HCT116 (cell line): ENCODE results near the gene RMI1. TPM values are rescaled to one million over a fixed set of nuclear protein-coding genes. Genes with fewer than 3 reads are reported as not detected.

Experiments
- ATAC-seq: fragments of 200-7000 bp; cut with Tn5 transposase; 2 replicates; pipeline ENCODE4 v1.9.1; 2020; ENCODE audit warnings: mild to moderate bottlenecking, moderate library complexity
- BruUV-seq: library from RNA; stranded (reverse); fragments of 400-500 nt; replicated peaks from 2 replicates; lab custom pipeline; 2021; lab: Mats Ljungman, UMichigan
- CTCF ChIA-PET: fragments of 300-600 bp; sonication (Branson Sonifier 250); formaldehyde crosslinking; loops from one replicate; lab custom pipeline; 2021; ENCODE audit warnings: antibody characterized with exemption; lab: Charles Lee
- POLR2A ChIA-PET: fragments of 300-600, 350-600 bp; sonication (Branson Sonifier 250); formaldehyde crosslinking; loops from one replicate; lab custom pipeline; 2021; ENCODE audit warnings: antibody characterized with exemption; lab: Charles Lee
- RAD21 ChIA-PET, 2 experiments: fragments of 300-600 bp; sonication (Branson Sonifier 250); formaldehyde crosslinking; loops; one replicate each; lab custom pipeline; 2023; ENCODE audit warnings: low total read pairs in 2 of 2; ENCODE audit not compliant: uncharacterized antibody in 2 of 2, unreplicated experiment in 2 of 2, low non-redundant PET in 1 of 2; lab: Charles Lee
- DNase-seq: peaks from one replicate; pipeline ENCODE4 v3.0.0-alpha.2; 2010; ENCODE audit warnings: low read depth, low spot score
- H2AFZ ChIP-seq: fragments of 200-600 bp; shearing (Covaris generic), sonication (generic); 2 replicates; pipeline ENCODE4 v1.6.1; 2017; ENCODE audit warnings: low read depth, mixed run types, mixed read lengths, antibody characterized with exemption, low read length; ENCODE audit not compliant: poor library complexity, severe bottlenecking
- H3K27ac ChIP-seq: 2 replicates; pipeline ENCODE4 v1.5.1; 2012; ENCODE audit warnings: low read depth, low read length
- H3K27me3 ChIP-seq: fragments of 200-600 bp; sonication (generic); 2 replicates; pipeline ENCODE4 v1.6.1; 2016; ENCODE audit warnings: mixed run types, low read length, mixed read lengths; ENCODE audit not compliant: insufficient read depth
- H3K36me3 ChIP-seq, 2 experiments: fragments of 200-500 bp in 1 of 2; fragments of 200-600 bp in 1 of 2; sonication (Bioruptor generic) in 1 of 2; sonication (generic) in 1 of 2; 2 replicates each; pipeline versions ENCODE4 v1.5.1 to v1.6.1; 2014 to 2016; ENCODE audit warnings: low read length in 2 of 2, inconsistent platforms in 1 of 2, mixed read lengths in 1 of 2, mixed run types in 1 of 2; ENCODE audit not compliant: insufficient read depth in 2 of 2, control insufficient read depth in 1 of 2
- H3K4me1 ChIP-seq, 2 experiments: fragments of 200-600 bp in 1 of 2; sonication (generic) in 1 of 2; 2 replicates each; pipeline versions ENCODE4 v1.5.1 to v1.6.1; 2012 to 2017; ENCODE audit warnings: low read length in 2 of 2, inconsistent platforms in 1 of 2, mild to moderate bottlenecking in 1 of 2, mixed read lengths in 1 of 2, mixed run types in 1 of 2, moderate library complexity in 1 of 2; ENCODE audit not compliant: insufficient read depth in 2 of 2, control insufficient read depth in 1 of 2
- H3K4me2 ChIP-seq: fragments of 200-600 bp; sonication (generic); 2 replicates; pipeline ENCODE4 v1.6.1; 2017; ENCODE audit warnings: mixed run types, low read length, mixed read lengths
- H3K4me3 ChIP-seq, 2 experiments: fragments of 200-600 bp in 1 of 2; sonication (generic) in 1 of 2; replicated peaks in 1 of 2; 2 replicates each; pipeline ENCODE4 v1.5.1; 2011 to 2016; ENCODE audit warnings: low read length in 2 of 2, control low read depth in 1 of 2, low read depth in 1 of 2, mild to moderate bottlenecking in 1 of 2, mixed read lengths in 1 of 2, mixed run types in 1 of 2
- H3K79me2 ChIP-seq: fragments of 200-600 bp; sonication (generic); 2 replicates; pipeline ENCODE4 v1.6.1; 2017; ENCODE audit warnings: mild to moderate bottlenecking, mixed run types, low read length, moderate library complexity, mixed read lengths; ENCODE audit not compliant: insufficient read depth
- H3K9ac ChIP-seq: fragments of 200-600 bp; sonication (generic); 2 replicates; pipeline ENCODE4 v1.6.1; 2016; ENCODE audit warnings: low read length, mixed read lengths
- H3K9me2 ChIP-seq: fragments of 200-600 bp; sonication (generic), shearing (Covaris generic); 2 replicates; pipeline ENCODE4 v1.6.1; 2017; ENCODE audit warnings: mixed run types, mild to moderate bottlenecking, moderate library complexity; ENCODE audit not compliant: insufficient read depth
- H3K9me3 ChIP-seq, 2 experiments: fragments of 200-500 bp in 1 of 2; fragments of 200-600 bp in 1 of 2; sonication (Bioruptor generic) in 1 of 2; sonication (generic) in 1 of 2; 2 replicates each; pipeline ENCODE4 v1.6.1; 2014 to 2017; ENCODE audit warnings: low read length in 2 of 2, mixed read lengths in 2 of 2, inconsistent platforms in 1 of 2, low read depth in 1 of 2, mild to moderate bottlenecking in 1 of 2, mixed run types in 1 of 2, moderate library complexity in 1 of 2; ENCODE audit not compliant: control insufficient read depth in 1 of 2, insufficient read depth in 1 of 2
- H4K20me1 ChIP-seq: fragments of 200-600 bp; sonication (generic), shearing (Covaris generic); 2 replicates; pipeline ENCODE4 v1.6.1; 2017; ENCODE audit warnings: mixed run types, mild to moderate bottlenecking, moderate library complexity; ENCODE audit not compliant: insufficient read depth
- CBX3 ChIP-seq: IDR thresholded peaks from 2 replicates; pipeline ENCODE4 v1.6.1; 2012; ENCODE audit warnings: low read depth
- ELF1 ChIP-seq: IDR thresholded peaks from 2 replicates; pipeline ENCODE4 v1.6.1; 2012; ENCODE audit warnings: low read depth, borderline replicate concordance
- EZH2 ChIP-seq: fragments of 200-600 bp; sonication (generic); IDR thresholded peaks from 2 replicates; pipeline ENCODE4 v1.6.1; 2017; ENCODE audit warnings: antibody characterized with exemption, mixed run types
- FOSL1 ChIP-seq: IDR thresholded peaks from 2 replicates; pipeline ENCODE4 v1.6.1; 2012; ENCODE audit warnings: low read depth
- POLR2A ChIP-seq: IDR thresholded peaks from 2 replicates; pipeline ENCODE4 v1.7.0; 2011; ENCODE audit warnings: borderline replicate concordance; ENCODE audit not compliant: insufficient read depth, insufficient read length; ENCODE audit errors: extremely low read depth
- RAD21 ChIP-seq: IDR thresholded peaks from 2 replicates; pipeline ENCODE4 v1.6.1; 2012; ENCODE audit warnings: low read depth, mild to moderate bottlenecking
- SP1 ChIP-seq: IDR thresholded peaks from 2 replicates; pipeline ENCODE4 v1.6.1; 2012; ENCODE audit warnings: low read depth
- TCF7L2 ChIP-seq: IDR thresholded peaks from 2 replicates; pipeline ENCODE4 v1.7.0; 2011; ENCODE audit warnings: borderline replicate concordance, inconsistent platforms; ENCODE audit not compliant: insufficient read depth, insufficient read length; ENCODE audit errors: extremely low read depth
- ZNF274 ChIP-seq: fragments of 200-500 bp; sonication (Bioruptor generic); IDR thresholded peaks from 2 replicates; pipeline ENCODE4 v1.6.1; 2014; ENCODE audit warnings: mild to moderate bottlenecking, low read depth, low read length, inconsistent platforms
- intact Hi-C: fragments of 100-400 bp; cut with micrococcal nuclease; formaldehyde crosslinking; loops from 2 replicates; pipeline ENCODE4 v1.10.0; 2022
- total RNA-seq: library from RNA; stranded (reverse); gene quantifications from one replicate; pipeline ENCODE4 v1.2.1, GENCODE V29; 2021; ENCODE audit not compliant: unreplicated experiment
- TF ChIP-seq, protein P1 (sequence below): IDR thresholded peaks from 2 replicates; pipeline ENCODE4 v1.6.1; 2012
- TF ChIP-seq, protein P2 (sequence below): IDR thresholded peaks from 2 replicates; pipeline ENCODE4 v1.6.1; 2012
- TF ChIP-seq, protein P3 (sequence below): IDR thresholded peaks from 2 replicates; pipeline ENCODE4 v1.6.1; 2012; ENCODE audit warnings: low read depth

The RMI1 gene
- total RNA-seq, 1 experiment from 2014 or later, result 26.8 TPM

DNA sequence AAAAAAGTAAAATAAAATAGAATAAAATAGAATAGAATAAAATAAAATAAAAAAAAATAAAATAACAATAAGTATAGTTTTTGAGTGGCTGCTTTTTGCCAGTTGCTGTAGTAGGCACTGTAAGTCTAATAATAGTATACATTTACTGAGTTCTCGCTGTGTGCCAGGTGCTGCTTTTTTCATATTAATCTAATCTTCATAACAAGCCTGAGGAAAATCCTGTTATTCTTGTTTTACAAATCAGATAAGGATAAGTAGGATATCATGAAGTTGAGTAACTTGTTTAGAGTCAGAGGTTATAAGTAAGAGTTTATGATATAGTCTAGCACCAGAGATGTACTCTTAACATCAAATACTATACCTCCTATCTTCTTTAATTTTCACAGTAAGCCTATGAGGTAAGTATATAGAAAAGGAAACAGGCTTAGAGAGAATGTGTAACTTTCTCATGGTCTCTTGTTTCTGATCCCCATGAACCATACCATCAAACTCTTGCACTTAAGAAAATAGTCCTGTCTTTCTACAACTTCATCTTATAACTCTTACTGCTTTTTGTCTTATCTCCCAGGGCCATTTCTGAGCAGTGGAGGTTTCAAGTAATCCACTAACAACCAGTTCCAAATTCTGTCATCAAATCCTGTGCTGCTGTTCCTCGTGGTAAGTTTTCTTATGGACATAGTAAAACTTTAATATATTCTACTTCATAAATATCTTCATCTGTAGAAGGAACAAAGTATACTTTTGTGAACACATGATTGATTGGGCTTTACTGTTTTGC is 18.7 kb downstream of the RMI1 start:
- ChIA-PET CTCF (no interaction called here), RAD21 (no interaction called here), POLR2A (no interaction called here)
- BruUV-seq, result no TSS peak
- Histone ChIP-seq H3K79me2 (peaks cover 39% of the 10 kb centered on the region), H3K4me1 (no peaks in the 10 kb centered on the region), H3K4me2 (no peak overlapping the region), H3K27me3 (no peaks in the 10 kb centered on the region), H3K4me3 (no peak overlapping the region), H3K36me3 (peaks cover 5 to 15% of the 10 kb centered on the region in 2 experiments; a peak in 2 of 4 replicates), H3K9me2 (no peaks in the 10 kb centered on the region), H4K20me1 (no peaks in the 10 kb centered on the region), H2AFZ (no peak overlapping the region), H3K9me3 (no peaks in the 10 kb centered on the region), H3K27ac (no peak overlapping the region), H3K9ac (no peak overlapping the region)
- intact Hi-C loops, result no loop called here
- DNase-seq (no peak), ATAC-seq (no peak)
- TF ChIP-seq TCF7L2 (no peak), CBX3 (no peak), RAD21 (no peak), EZH2 (no peak), ELF1 (no peak), POLR2A (no peak), ZNF274 (no peak), FOSL1 (no peak), SP1 (no peak)
- TF ChIP-seq, protein P1, sequence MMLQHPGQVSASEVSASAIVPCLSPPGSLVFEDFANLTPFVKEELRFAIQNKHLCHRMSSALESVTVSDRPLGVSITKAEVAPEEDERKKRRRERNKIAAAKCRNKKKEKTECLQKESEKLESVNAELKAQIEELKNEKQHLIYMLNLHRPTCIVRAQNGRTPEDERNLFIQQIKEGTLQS, result no peak
- TF ChIP-seq, protein P2, sequence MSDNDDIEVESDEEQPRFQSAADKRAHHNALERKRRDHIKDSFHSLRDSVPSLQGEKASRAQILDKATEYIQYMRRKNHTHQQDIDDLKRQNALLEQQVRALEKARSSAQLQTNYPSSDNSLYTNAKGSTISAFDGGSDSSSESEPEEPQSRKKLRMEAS, result no peak
- TF ChIP-seq, protein P3, sequence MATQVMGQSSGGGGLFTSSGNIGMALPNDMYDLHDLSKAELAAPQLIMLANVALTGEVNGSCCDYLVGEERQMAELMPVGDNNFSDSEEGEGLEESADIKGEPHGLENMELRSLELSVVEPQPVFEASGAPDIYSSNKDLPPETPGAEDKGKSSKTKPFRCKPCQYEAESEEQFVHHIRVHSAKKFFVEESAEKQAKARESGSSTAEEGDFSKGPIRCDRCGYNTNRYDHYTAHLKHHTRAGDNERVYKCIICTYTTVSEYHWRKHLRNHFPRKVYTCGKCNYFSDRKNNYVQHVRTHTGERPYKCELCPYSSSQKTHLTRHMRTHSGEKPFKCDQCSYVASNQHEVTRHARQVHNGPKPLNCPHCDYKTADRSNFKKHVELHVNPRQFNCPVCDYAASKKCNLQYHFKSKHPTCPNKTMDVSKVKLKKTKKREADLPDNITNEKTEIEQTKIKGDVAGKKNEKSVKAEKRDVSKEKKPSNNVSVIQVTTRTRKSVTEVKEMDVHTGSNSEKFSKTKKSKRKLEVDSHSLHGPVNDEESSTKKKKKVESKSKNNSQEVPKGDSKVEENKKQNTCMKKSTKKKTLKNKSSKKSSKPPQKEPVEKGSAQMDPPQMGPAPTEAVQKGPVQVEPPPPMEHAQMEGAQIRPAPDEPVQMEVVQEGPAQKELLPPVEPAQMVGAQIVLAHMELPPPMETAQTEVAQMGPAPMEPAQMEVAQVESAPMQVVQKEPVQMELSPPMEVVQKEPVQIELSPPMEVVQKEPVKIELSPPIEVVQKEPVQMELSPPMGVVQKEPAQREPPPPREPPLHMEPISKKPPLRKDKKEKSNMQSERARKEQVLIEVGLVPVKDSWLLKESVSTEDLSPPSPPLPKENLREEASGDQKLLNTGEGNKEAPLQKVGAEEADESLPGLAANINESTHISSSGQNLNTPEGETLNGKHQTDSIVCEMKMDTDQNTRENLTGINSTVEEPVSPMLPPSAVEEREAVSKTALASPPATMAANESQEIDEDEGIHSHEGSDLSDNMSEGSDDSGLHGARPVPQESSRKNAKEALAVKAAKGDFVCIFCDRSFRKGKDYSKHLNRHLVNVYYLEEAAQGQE, result no peak
